SK-MEL-5 (cell line): Measurements from ENCODE around the gene ERC1. TPM values are rescaled to one million over a fixed set of nuclear protein-coding genes. Genes with fewer than 3 reads are reported as not detected.

Source experiments
- DNase-seq: peaks from one replicate; pipeline ENCODE4 v3.0.0-alpha.2; 2016; ENCODE audit warnings: low read depth, low spot score
- in situ Hi-C: cut with HindIII; loops from 2 replicates; pipeline ENCODE4 v1.10.0; 2016; ENCODE audit warnings: low sequenced_read_pairs, high pct_unique_total_duplicates, low pct_unique_long_range_greater_than_20kb
- total RNA-seq: library from RNA; depleted of rRNA; stranded (reverse); fragments of >200 nt; shearing (Covaris generic); gene quantifications from 2 replicates; pipeline ENCODE4 v1.2.3, GENCODE V29; 2014

Gene ERC1
- total RNA-seq, 1 experiment from 2014 or later = 14.3 TPM

- in situ Hi-C loops = no loop called here
- no peak for DNase-seq
Measured at GRCh38 chr12:1518591-1519516, 527.8 kb downstream of the ERC1 start.

DNA sequence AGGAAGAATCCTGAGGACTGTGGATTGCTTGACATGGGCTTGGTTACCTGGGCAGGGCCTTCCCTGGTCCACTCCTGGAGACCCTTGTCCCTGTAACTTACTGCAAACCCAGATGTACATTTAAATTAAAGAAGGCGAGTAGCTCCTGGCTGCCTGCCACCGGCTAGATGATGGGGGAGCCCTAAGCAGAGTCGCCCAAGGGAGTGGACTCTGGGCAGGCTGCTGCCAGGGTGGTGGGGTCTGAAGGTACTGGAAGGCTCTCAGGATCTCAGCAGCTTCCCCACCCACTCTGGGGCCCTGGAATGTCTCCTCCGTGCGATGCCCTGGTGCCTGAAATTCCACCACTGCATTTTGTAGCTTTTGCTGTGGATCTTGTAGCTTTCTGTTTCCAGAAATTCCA is 528.6 kb downstream of the ERC1 start:
- in situ Hi-C loops = no loop called here
- DNase-seq = no peak

- in situ Hi-C loops = no loop called here
- DNase-seq = no peak
Measured at GRCh38 chr12:1523046-1523445, 532.0 kb downstream of the ERC1 start.

GRCh38 chr12:1523558-1524050 is 532.6 kb downstream of the ERC1 start:
- in situ Hi-C loops = no loop called here
- DNase-seq = no peak

DNA sequence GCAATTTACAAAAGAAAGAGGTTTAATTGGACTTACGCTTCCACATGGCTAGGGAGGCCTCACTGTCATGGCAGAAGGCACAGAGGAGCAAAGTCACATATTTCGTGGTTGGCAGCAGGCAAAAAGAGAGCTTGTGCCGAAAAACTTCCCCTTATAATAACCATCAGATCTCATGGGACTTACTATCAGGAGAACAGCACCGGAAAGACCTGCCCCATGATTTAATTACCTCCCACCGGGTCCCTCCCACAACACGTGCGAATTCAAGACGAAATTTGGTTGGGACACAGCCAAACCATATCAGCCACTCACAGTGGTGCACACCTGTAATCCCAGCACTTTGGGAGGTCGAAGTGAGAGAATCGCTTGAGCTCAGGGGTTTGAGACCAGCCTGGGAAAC is 534.8 kb downstream of the ERC1 start:
- in situ Hi-C loops = no loop called here
- DNase-seq = no peak

DNA sequence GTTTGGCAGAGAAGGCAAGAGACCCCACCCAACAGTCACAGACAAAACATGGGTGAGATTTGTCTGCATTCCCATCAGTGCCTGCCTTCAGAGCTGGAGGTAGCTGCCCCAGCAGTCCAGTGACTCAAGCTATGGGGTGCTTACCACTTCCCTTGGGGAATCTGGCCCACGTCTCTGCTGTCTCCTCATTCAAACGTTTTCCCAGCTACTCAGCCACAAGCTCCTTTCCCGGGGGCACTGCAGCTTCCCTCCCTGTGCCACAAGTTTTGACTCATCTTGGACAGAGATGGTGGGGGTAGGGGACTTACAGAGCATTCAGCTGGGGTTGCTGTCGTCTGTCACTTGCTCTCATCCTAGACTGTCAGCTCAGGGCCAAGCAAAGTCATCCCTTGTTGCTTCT is 536.8 kb downstream of the ERC1 start:
- in situ Hi-C loops = no loop called here
- DNase-seq = no peak

GRCh38 chr12:1528791-1529190 is 537.8 kb downstream of the ERC1 start:
- no peak for DNase-seq
- in situ Hi-C loops = no loop called here

DNA sequence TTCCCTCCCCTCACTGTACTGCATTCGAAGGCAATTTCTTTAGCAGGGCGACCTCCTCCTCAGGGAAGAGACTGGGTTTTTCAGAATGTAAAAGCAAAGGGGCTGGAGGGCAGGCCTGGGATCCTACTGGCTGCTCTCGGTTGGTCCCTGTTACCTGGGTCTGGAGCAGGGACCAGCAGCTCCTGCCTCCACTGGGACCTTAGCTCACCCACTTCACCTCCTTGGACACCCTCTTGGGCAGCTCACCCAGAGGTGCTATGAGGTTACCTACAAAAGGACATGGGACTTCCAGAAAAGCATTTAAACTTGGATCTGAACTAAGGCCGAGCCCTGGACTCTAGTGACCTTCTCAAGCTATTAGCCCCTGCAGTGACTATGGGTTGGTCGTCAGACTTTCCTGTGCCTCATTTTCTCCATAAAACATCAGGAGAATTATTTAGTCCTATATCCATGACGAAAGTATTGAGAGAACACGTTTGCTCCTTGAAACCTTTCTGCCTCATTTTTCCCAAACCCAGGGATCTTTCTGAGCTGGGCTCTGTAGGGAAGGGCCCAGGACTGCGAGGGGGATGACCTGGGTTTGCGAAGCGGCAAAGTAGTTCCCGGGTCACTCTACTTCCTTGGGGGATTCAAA is 538.3 kb downstream of the ERC1 start:
- in situ Hi-C loops = no loop called here
- no peak for DNase-seq

DNA sequence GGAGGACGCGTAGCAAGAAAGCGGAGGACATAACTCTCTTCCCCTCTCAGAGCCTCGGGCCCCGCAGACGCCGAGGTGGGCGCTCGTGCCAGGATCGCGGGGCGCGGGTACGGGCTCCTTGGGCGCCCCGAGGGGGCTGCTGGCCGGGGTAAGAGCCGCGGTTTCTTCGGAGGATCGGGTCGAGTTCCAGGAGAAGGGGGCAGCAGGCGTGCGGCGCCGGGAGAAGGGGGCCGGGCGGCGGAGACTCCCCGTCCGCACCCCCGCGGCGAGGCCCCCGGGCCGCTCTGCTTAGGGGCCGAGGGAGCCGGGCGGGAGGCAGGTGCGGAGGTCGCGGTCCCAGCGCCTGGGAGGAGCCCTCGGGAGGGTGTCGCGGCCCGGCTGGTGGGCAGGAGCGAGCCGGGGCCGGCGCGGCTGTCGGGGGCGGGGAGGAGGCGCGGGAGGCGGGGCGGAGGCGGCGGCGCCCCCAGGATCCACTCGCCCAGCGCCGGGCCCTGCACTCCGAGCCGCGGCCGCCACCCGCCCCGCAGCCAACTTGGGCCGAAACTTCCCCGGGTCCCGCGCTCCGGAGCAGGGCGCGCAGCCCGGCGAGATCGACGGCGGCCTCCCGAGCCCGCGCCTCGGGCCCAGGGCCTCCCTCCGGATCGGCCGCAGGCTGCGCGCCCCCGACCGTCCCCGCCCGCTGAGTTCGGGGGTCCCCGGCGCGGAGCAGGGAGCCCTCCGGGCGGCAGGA is 539.0 kb downstream of the ERC1 start:
- in situ Hi-C loops = no loop called here
- DNase-seq = no peak

GRCh38 chr12:1530592-1531152 is 539.6 kb downstream of the ERC1 start:
- no peak for DNase-seq
- in situ Hi-C loops = no loop called here

DNA sequence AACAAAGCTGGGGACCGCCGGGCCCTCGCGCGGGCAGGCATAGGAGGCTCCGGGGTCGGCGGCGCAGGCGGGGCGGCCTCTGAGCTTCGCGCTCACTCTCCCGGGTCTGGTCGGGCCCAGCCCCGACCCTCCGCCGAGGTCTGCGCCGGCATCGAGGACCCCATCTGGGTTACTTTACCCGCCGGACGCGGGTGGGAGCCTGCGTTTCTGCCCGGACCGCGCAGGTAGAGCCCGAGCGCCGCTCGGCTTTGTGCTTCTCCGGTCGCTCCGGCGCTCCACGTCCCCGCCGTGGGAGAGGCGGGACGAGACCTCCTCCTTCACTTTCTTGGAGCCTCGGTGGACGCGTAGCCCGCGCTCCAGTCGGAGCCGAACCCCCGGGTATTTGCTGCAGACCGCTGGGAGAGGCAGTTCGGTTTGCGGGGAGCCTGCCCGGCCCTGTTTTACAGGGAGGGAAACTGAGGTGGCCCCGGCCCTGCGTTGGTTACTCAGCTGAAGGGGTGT is 540.2 kb downstream of the ERC1 start:
- in situ Hi-C loops = no loop called here
- no peak for DNase-seq

GRCh38 chr12:1531654-1532374 is 540.8 kb downstream of the ERC1 start:
- in situ Hi-C loops = no loop called here
- DNase-seq = no peak

DNA sequence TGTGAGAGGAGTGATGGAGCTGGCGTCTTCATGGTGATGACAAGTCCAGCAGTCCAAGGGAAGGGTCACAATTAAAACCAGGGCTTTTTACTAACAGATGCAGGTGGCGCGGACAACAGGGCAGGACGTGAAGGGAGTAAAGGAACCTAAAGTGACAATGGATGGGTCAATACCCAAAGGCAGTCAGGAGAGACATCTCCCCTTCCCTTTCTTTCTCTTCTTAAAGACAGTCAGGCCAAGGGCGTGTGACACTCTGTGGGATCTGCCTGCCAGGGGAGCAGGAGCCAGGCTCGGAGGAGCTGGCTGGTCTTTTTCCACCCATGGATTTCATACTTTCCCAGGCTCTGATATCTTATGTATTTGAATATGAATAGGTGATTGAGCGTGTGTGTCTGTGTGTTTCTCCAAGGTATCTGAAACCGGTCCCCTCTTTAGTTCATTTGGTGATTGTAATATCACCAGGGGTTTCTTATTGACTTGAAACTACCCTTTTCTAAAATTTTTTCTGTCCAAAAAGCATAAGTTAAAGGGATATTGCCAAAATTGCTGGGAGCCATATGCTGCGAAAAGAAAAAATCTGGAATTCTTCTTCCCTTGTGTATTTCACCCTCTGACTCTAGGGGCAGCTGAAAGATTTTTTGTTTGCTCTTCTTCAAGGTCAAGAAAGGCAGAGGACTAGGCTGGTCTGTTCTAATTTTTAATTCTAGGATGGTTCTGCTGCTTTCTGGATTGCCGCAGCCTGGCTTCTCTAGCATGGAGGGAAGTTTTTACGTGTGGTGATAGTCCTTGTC is 541.5 kb downstream of the ERC1 start:
- no peak for DNase-seq
- in situ Hi-C loops = no loop called here

DNA sequence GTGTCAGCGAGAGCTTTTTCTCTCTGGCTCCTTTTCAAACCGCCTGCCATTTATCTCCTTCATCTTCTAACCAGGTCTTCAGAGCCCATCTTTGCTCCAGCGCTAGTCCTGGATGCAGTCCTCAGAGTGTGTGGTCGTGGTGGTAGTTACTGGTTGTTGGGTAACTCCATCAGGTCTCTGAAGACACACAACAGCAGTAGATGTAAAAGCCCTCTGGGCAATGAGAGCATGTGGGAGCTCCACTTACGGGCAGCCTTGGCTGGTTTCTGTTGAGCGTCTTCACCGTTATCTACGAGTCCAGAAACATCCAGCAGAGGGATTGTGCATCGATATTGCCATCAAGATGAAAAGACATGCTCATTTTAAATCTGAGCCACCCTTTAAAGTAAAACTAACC is 542.2 kb downstream of the ERC1 start:
- in situ Hi-C loops = no loop called here
- DNase-seq = no peak

GRCh38 chr12:1533602-1534304 is 542.7 kb downstream of the ERC1 start:
- in situ Hi-C loops = no loop called here
- DNase-seq = no peak

DNA sequence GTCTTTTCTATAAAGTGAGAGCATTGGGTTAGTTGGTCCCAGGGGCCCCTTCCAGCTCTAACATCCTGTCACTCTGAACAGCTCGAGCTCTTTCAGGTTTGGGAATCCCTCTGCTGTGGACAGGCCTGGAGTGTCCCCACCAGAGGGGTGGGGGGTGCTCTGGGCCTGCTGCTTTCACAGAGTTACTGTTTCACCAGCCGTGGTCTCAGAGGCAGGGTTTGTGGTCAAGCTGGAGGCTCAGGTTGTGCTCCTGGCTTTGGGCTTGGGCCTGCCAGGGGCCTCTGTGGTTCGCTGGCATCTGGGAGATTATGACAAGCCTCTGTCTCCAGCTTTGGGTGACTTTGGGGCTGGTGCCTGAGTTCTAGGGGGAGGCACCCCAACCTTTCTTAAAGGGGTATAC is 543.7 kb downstream of the ERC1 start:
- no peak for DNase-seq
- in situ Hi-C loops = no loop called here
